ENCODE data around the gene OSBPL3.

OSBPL3 gene

GRCh38 chr7:24854866-24855265 lies 125.1 kb downstream of the OSBPL3 start:
- DNase-seq, result no peak

GRCh38 chr7:24851786-24852185 lies 128.2 kb downstream of the OSBPL3 start:
- peak in 1 of 5 donors; percentile 12 for DNase-seq

- no peak for DNase-seq
Measured at GRCh38 chr7:24848878-24849277, 131.1 kb downstream of the OSBPL3 start.

GRCh38 chr7:24847754-24848153 lies 132.2 kb downstream of the OSBPL3 start:
- DNase-seq, result no peak

- no peak for DNase-seq
Measured at GRCh38 chr7:24843821-24844434, 136.1 kb downstream of the OSBPL3 start.

- no peak for DNase-seq
Measured at GRCh38 chr7:24842449-24843241, 137.3 kb downstream of the OSBPL3 start.

GRCh38 chr7:24842029-24842428 lies 137.9 kb downstream of the OSBPL3 start:
- no peak for DNase-seq

- no peak for DNase-seq
Measured at GRCh38 chr7:24840563-24840962, 139.4 kb downstream of the OSBPL3 start.

- DNase-seq, result no peak
Measured at GRCh38 chr7:24836084-24836483, 143.9 kb downstream of the OSBPL3 start.

GRCh38 chr7:24835643-24836042 lies 144.3 kb downstream of the OSBPL3 start:
- no peak for DNase-seq

- no peak for DNase-seq
Measured at GRCh38 chr7:24834128-24834798, 145.7 kb downstream of the OSBPL3 start.

- DNase-seq, result no peak
Measured at GRCh38 chr7:24833549-24833948, 146.4 kb downstream of the OSBPL3 start.

- DNase-seq, result no peak
Measured at GRCh38 chr7:24831240-24831639, 148.7 kb downstream of the OSBPL3 start.

GRCh38 chr7:24830440-24831050 lies 149.4 kb downstream of the OSBPL3 start:
- no peak for DNase-seq

GRCh38 chr7:24829787-24830186 lies 150.2 kb downstream of the OSBPL3 start:
- peak in 1 of 5 donors; percentile 63 for DNase-seq

GRCh38 chr7:24828891-24829661 lies 150.9 kb downstream of the OSBPL3 start:
- DNase-seq, result no peak

- no peak for DNase-seq
Measured at GRCh38 chr7:24827589-24827988, 152.4 kb downstream of the OSBPL3 start.

GRCh38 chr7:24827027-24827426 lies 153.0 kb downstream of the OSBPL3 start:
- DNase-seq, result peak in 1 of 5 donors; percentile 28

- DNase-seq, result peak in 1 of 5 donors; percentile 65
Measured at GRCh38 chr7:24826662-24827020, 153.3 kb downstream of the OSBPL3 start.

- no peak for DNase-seq
Measured at GRCh38 chr7:24825931-24826661, 153.9 kb downstream of the OSBPL3 start.

- DNase-seq, result no peak
Measured at GRCh38 chr7:24825381-24825794, 154.6 kb downstream of the OSBPL3 start.

- DNase-seq, result no peak
Measured at GRCh38 chr7:24824896-24825295, 155.1 kb downstream of the OSBPL3 start.
